Measurements from ENCODE around the gene YBX2.
A peak's percentile ranks its signal among the peaks of the same experiment; 100 is the strongest.

The YBX2 gene

GRCh38 chr17:7241783-7242716 lies 52.4 kb downstream of the YBX2 start, which contains the start of gene GABARAP:
GABARAP (minus strand) TSS chr17:7242449; CDS start chr17:7242330, 119 bp downstream.
- peak; percentile 88 for DNase-seq

GRCh38 chr17:7241090-7241733 lies 53.2 kb downstream of the YBX2 start:
- no peak for DNase-seq

DNA sequence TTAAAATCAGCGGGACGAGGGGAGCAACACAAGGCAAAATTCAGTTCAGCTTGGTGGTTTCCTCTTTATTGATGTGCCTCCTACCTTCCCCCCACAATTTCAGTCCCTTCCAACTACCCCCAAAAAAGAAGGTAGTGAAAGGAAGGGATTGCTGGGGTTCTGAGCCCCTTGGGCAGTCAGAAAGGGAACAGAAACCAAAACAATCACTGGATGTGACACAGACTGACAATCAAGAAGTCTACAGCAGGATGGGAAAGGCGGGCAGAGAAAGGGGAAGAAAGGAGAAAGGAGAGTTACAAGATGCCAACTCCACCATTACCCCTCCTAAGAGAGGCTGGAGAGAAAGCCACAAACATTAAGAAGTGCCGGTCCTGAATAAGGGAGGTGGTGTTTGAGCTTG lies 54.1 kb downstream of the YBX2 start:
- DNase-seq, result no peak

DNA sequence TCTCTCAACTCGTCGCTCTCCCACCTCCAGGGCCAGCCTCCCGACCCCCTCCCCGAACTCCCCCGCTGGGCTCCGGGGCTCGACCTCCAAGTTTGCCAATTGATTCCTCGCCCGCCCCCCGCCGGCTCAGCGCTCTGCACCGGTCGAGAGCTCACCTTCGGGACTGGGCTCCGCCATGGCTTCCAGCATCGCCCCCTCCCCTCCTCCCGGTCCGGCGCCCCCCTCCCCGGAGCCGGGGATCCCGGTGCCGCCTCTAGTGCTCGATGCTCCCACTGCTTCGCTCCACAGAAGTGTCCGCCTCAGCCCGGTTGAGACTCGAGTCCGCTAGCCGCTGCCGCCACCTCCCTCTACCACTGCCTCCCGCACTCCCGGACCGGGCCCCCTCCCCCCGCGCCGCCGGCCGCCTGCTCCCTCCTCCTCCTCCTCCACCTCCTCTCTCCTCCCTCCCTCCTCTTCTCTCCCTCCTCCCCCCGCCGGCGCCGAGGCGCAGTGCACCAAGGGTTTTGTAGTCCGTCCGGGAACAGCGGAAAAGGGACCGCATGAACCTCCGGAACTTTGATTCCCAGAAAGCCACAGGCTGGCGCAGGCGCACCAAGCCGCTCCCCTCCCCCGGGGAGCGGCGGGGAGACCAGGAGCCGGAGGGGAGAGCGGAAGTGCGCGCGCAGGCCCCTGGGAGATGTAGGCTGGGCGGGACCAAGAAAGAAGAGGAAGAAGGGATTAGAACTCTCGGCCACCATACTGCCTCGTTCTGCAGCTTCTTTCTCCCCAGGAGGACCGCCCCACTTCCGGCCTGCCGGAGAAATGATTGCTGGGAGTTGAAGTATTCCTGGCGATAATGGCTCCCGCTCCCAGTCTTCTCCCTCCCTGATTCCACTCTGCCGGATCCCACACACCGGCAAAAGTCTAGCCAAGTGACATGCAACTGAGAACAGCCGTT lies 55.1 kb downstream of the YBX2 start, which contains the start of gene PHF23:
Gene PHF23, minus strand, starts transcription at position 367 of the 937 bp plus-strand sequence. Its CDS starts 178 bp downstream, at position 189.
- peak; percentile 99 for DNase-seq

DNA sequence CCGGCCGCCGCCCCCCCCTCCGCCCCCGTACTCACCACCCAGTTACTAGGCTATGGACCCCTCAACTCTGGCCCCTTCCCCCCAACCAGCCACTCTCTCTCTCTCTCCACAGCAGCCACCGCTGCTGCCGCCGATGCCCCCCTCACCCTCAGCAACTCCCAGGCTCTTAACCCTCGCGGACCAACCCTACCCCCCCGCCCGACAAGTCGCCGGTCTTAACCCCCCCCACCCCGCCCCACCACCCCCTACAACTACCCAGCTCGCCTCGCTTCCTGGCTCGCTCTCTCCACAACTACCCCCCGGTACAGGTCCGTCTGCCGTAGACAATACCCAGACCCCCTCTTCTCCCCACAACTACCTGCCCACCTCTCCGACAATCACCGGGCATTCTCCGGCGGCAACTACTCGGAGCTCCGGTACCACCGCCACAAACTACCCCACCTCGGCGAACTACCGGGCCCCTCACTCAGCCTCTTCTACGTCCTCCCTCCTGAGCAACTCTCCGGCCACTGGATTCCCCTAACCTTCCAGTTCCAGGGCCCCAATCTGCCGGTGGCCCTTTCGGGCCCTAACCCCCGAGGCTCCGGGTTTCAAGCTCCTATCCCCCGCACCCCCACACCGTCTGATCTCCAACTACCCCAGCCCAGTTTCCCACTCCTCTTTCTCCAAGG lies 55.9 kb downstream of the YBX2 start:
- DNase-seq, result peak; percentile 62
